B cell (primary cell): ENCODE measurements around the gene UCKL1.

Experiments
- EZH2 ChIP-seq: IDR thresholded peaks from 2 replicates; pipeline ENCODE4 v1.6.1; 2012; ENCODE audit warnings: borderline replicate concordance, low read depth, mild to moderate bottlenecking, moderate library complexity, low read length; ENCODE audit not compliant: insufficient read depth, poor library complexity, severe bottlenecking
- TF ChIP-seq, protein P1 (sequence below): fragments of 200-600 bp; IDR thresholded peaks from one replicate; pipeline ENCODE4 v1.8.0; 2022; ENCODE audit warnings: antibody characterized with exemption, mild to moderate bottlenecking

DNA sequence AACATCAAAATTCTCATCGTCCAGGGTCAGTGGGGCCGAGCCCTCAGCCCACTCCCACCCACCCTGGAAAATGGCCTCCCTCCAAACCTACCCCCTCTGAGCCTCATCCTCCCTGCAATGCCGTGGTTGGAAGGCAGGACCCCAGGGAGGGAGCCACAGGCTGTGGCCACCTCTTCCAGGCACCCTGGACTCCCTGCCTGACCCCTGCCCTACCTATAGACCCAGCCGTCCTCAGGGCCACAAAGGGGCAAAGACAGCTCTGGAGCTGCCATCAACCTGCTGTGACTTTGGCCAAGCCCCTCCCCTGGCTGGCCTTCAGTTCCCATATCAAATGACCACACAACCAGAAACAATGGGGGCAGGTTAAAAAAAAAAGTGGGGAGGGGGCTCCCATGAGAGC, 2.3 kb upstream of the UCKL1 start:
- TF ChIP-seq, protein P1, sequence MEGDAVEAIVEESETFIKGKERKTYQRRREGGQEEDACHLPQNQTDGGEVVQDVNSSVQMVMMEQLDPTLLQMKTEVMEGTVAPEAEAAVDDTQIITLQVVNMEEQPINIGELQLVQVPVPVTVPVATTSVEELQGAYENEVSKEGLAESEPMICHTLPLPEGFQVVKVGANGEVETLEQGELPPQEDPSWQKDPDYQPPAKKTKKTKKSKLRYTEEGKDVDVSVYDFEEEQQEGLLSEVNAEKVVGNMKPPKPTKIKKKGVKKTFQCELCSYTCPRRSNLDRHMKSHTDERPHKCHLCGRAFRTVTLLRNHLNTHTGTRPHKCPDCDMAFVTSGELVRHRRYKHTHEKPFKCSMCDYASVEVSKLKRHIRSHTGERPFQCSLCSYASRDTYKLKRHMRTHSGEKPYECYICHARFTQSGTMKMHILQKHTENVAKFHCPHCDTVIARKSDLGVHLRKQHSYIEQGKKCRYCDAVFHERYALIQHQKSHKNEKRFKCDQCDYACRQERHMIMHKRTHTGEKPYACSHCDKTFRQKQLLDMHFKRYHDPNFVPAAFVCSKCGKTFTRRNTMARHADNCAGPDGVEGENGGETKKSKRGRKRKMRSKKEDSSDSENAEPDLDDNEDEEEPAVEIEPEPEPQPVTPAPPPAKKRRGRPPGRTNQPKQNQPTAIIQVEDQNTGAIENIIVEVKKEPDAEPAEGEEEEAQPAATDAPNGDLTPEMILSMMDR: no peak
- no peak for TF ChIP-seq EZH2
